IMR-90 (cell line): ENCODE results near the gene ADCY9. TPM values are rescaled to one million over a fixed set of nuclear protein-coding genes. Genes with fewer than 3 reads are reported as not detected.
A peak's percentile ranks its signal among the peaks of the same experiment; 100 is the strongest.

Experiments used
- ATAC-seq: fragments of 200-7000 bp; cut with Tn5 transposase; 2 replicates; pipeline ENCODE4 v1.9.1; 2020; ENCODE audit warnings: low read depth, mild to moderate bottlenecking, moderate library complexity
- BruUV-seq: library from RNA; stranded (reverse); fragments of 400-500 nt; replicated peaks from 2 replicates; lab custom pipeline; 2021; lab: Mats Ljungman, UMichigan
- CTCF ChIA-PET: fragments of 300-600 bp; formaldehyde crosslinking; extraction: SDS; loops from one replicate; lab custom pipeline; 2021; ENCODE audit warnings: antibody characterized with exemption; lab: Yijun Ruan, JAX
- POLR2A ChIA-PET: fragments of 300-600 bp; sonication (Branson Sonifier 250); formaldehyde crosslinking; loops from one replicate; lab custom pipeline; 2022; ENCODE audit warnings: antibody characterized with exemption; ENCODE audit not compliant: unreplicated experiment; lab: Charles Lee
- DNase-seq: peaks from one replicate; pipeline ENCODE4 v3.0.0; 2013
- H2AFZ ChIP-seq: replicated peaks from 2 replicates; pipeline ENCODE3; 2013; ENCODE audit warnings: low read length, mild to moderate bottlenecking; ENCODE audit not compliant: poor library complexity
- H2AK5ac ChIP-seq: 2 replicates; pipeline ENCODE4 v1.6.1; 2013; ENCODE audit warnings: low read depth, low read length, inconsistent platforms
- H2AK9ac ChIP-seq: replicated peaks from 2 replicates; pipeline ENCODE3; 2013; ENCODE audit warnings: mild to moderate bottlenecking, low read depth, low read length, moderate library complexity; ENCODE audit not compliant: poor library complexity
- H2BK120ac ChIP-seq: 2 replicates; pipeline ENCODE4 v1.6.1; 2013; ENCODE audit warnings: low read depth, low read length, inconsistent platforms
- H2BK15ac ChIP-seq: 3 replicates; pipeline ENCODE4 v1.6.1; 2013; ENCODE audit warnings: low read depth, low read length, inconsistent platforms
- H2BK20ac ChIP-seq: 2 replicates; pipeline ENCODE4 v1.6.1; 2013; ENCODE audit warnings: low read depth, mild to moderate bottlenecking, inconsistent platforms, low read length, moderate library complexity
- H2BK5ac ChIP-seq: 2 replicates; pipeline ENCODE4 v1.6.1; 2013; ENCODE audit warnings: mild to moderate bottlenecking, low read depth, low read length, inconsistent platforms; ENCODE audit not compliant: poor library complexity, severe bottlenecking
- H3K14ac ChIP-seq: replicated peaks from 2 replicates; pipeline ENCODE4 v1.6.1; 2013; ENCODE audit warnings: low read depth, low read length, inconsistent platforms
- H3K18ac ChIP-seq: 2 replicates; pipeline ENCODE4 v1.6.1; 2013; ENCODE audit warnings: low read depth, low read length, control low read depth
- H3K23ac ChIP-seq: 2 replicates; pipeline ENCODE4 v1.6.1; 2013; ENCODE audit warnings: low read depth, low read length, inconsistent platforms
- H3K27ac ChIP-seq: 2 replicates; pipeline ENCODE4 v1.5.1; 2013; ENCODE audit warnings: mild to moderate bottlenecking, control low read depth, low read length; ENCODE audit not compliant: insufficient read depth
- H3K27me3 ChIP-seq: 2 replicates; pipeline ENCODE4 v1.6.1; 2013; ENCODE audit warnings: low read length; ENCODE audit not compliant: control insufficient read depth, insufficient read depth
- H3K36me3 ChIP-seq: 2 replicates; pipeline ENCODE4 v1.6.1; 2013; ENCODE audit warnings: low read length, mixed read lengths; ENCODE audit not compliant: control insufficient read depth, insufficient read depth
- H3K4ac ChIP-seq: 2 replicates; pipeline ENCODE4 v1.6.1; 2013; ENCODE audit warnings: low read depth, low read length, inconsistent platforms
- H3K4me1 ChIP-seq: 2 replicates; pipeline ENCODE4 v1.6.1; 2013; ENCODE audit warnings: low read length, mixed read lengths; ENCODE audit not compliant: control insufficient read depth, insufficient read depth
- H3K4me2 ChIP-seq: 2 replicates; pipeline ENCODE4 v1.6.1; 2013; ENCODE audit warnings: low read depth, mild to moderate bottlenecking, control low read depth, low read length, moderate library complexity
- H3K4me3 ChIP-seq: 2 replicates; pipeline ENCODE4 v1.5.1; 2013; ENCODE audit warnings: low read depth, mild to moderate bottlenecking, control low read depth, low read length, moderate library complexity; ENCODE audit not compliant: insufficient read depth
- H3K56ac ChIP-seq: 2 replicates; pipeline ENCODE4 v1.6.1; 2013; ENCODE audit warnings: low read length, inconsistent platforms; ENCODE audit not compliant: insufficient read depth; ENCODE audit errors: extremely low read depth
- H3K79me1 ChIP-seq, 2 experiments: 2 replicates each; pipeline ENCODE4 v1.6.1; 2013; ENCODE audit warnings: low read length in 2 of 2, inconsistent platforms in 1 of 2, low read depth in 1 of 2
- H3K9ac ChIP-seq: 2 replicates; pipeline ENCODE4 v1.6.1; 2013; ENCODE audit warnings: low read depth, low read length, control low read depth
- H3K9me1 ChIP-seq: 2 replicates; pipeline ENCODE4 v1.6.1; 2013; ENCODE audit warnings: low read length, inconsistent platforms; ENCODE audit not compliant: insufficient read depth
- H3K9me3 ChIP-seq: 2 replicates; pipeline ENCODE4 v1.6.1; 2013; ENCODE audit warnings: low read length; ENCODE audit not compliant: control insufficient read depth, insufficient read depth
- H4K20me1 ChIP-seq: 2 replicates; pipeline ENCODE4 v1.6.1; 2013; ENCODE audit warnings: low read length, inconsistent platforms; ENCODE audit not compliant: insufficient read depth
- H4K5ac ChIP-seq: 2 replicates; pipeline ENCODE4 v1.6.1; 2013; ENCODE audit warnings: mild to moderate bottlenecking, low read depth, low read length, control low read depth
- H4K8ac ChIP-seq, 2 experiments: 2 replicates each; pipeline ENCODE4 v1.6.1; 2013; ENCODE audit warnings: low read depth in 2 of 2, low read length in 2 of 2, control low read depth in 1 of 2, inconsistent platforms in 1 of 2
- H4K91ac ChIP-seq: 2 replicates; pipeline ENCODE4 v1.6.1; 2013; ENCODE audit warnings: low read depth, low read length, inconsistent platforms; ENCODE audit not compliant: insufficient read depth
- BHLHE40 ChIP-seq: fragments of 150-350 bp; IDR thresholded peaks from 2 replicates; pipeline ENCODE4 v1.6.1; 2016; ENCODE audit warnings: mild to moderate bottlenecking, low read depth, low read length
- CEBPB ChIP-seq: IDR thresholded peaks from 2 replicates; pipeline ENCODE4 v1.6.1; 2012; ENCODE audit warnings: low read depth, low read length, improper control_type of control experiment
- CHD1 ChIP-seq: IDR thresholded peaks from 2 replicates; pipeline ENCODE4 v1.6.1; 2012; ENCODE audit warnings: low read depth, low read length, improper control_type of control experiment
- CTCF ChIP-seq: conservative IDR thresholded peaks from 2 replicates; pipeline ENCODE4 v1.5.1; 2012; ENCODE audit warnings: mild to moderate bottlenecking, low read depth, low read length, improper control_type of control experiment
- ELK1 ChIP-seq: fragments of 150-350 bp; IDR thresholded peaks from 2 replicates; pipeline ENCODE4 v1.6.1; 2016; ENCODE audit warnings: low read depth, mild to moderate bottlenecking, low read length, moderate library complexity, borderline replicate concordance
- MAZ ChIP-seq: IDR thresholded peaks from 2 replicates; pipeline ENCODE4 v1.6.1; 2012; ENCODE audit warnings: low read depth, mild to moderate bottlenecking, low read length, improper control_type of control experiment, moderate library complexity, borderline replicate concordance
- NFE2L2 ChIP-seq: fragments of 150-350 bp; IDR thresholded peaks from 2 replicates; pipeline ENCODE4 v1.6.1; 2016; ENCODE audit warnings: low read depth, mild to moderate bottlenecking, low read length
- RAD21 ChIP-seq: IDR thresholded peaks from 2 replicates; pipeline ENCODE4 v1.6.1; 2012; ENCODE audit warnings: low read length, improper control_type of control experiment
- RCOR1 ChIP-seq: IDR thresholded peaks from 2 replicates; pipeline ENCODE4 v1.6.1; 2012; ENCODE audit warnings: mild to moderate bottlenecking, low read length, improper control_type of control experiment; ENCODE audit not compliant: insufficient replicate concordance
- SMC3 ChIP-seq: fragments of 150-350 bp; IDR thresholded peaks from 2 replicates; pipeline ENCODE4 v1.6.1; 2016; ENCODE audit warnings: low read depth, mild to moderate bottlenecking, antibody characterized with exemption, low read length, moderate library complexity
- WGBS, 2 experiments: methylation state at CpG; one replicate each; pipeline versions ENCODE4 v1.1.5 to v1.1.7; 2013; ENCODE audit warnings: missing lambda C conversion rate in 2 of 2; ENCODE audit not compliant: insufficient read length in 1 of 2; ENCODE audit errors: extremely low coverage in 2 of 2; 5-methylcytosine and 5-hydroxymethylcytosine counted together
- dilution Hi-C: fragments of 300-500 bp; cut with HindIII; formaldehyde crosslinking; loops from one replicate; pipeline ENCODE4 v1.14.3; 2018; ENCODE audit warnings: low sequenced_read_pairs; ENCODE audit not compliant: unreplicated experiment
- in situ Hi-C: fragments of 300-500 bp; cut with MboI; formaldehyde crosslinking; loops from 3 replicates; pipeline ENCODE4 v1.14.3; 2019; ENCODE audit warnings: low sequenced_read_pairs, inconsistent platforms, mixed read lengths
- intact Hi-C: fragments of 100-400 bp; cut with micrococcal nuclease; formaldehyde crosslinking; loops from 2 replicates; pipeline ENCODE4 v1.10.0; 2022
- polyA plus RNA-seq, 3 experiments: library from polyadenylated mRNA; depleted of rRNA; stranded (reverse); fragments of >200 nt; gene quantifications; 2 replicates each; pipeline ENCODE4 v1.2.3, GENCODE V29; 2012; ENCODE audit warnings: low replicate concordance in 1 of 3
- total RNA-seq: library from RNA; depleted of rRNA; stranded (reverse); fragments of >200 nt; gene quantifications from 2 replicates; pipeline ENCODE4 v1.2.3, GENCODE V29; 2012

The ADCY9 gene
- total and polyA plus RNA-seq, 2 of the 4 experiments (the other 2 are of a cell fraction) = 5.4 to 12.5 TPM

- H4K5ac ChIP-seq = no peak overlapping the region
- no peak overlapping the region for H2AK9ac ChIP-seq
- H3K14ac ChIP-seq = no peak overlapping the region
- H3K79me1 ChIP-seq = peaks cover 31 to 79% of the 10 kb centered on the region in 2 experiments
- H3K9ac ChIP-seq = no peak overlapping the region
- H3K9me3 ChIP-seq = no peaks in the 10 kb centered on the region
- no peak overlapping the region for H2AFZ ChIP-seq
- CTCF ChIA-PET = no interaction called here
- H2BK120ac ChIP-seq = no peak overlapping the region
- no peak overlapping the region for H4K8ac ChIP-seq
- H3K4me2 ChIP-seq = no peak overlapping the region
- H3K9me1 ChIP-seq = peaks cover 8% of the 10 kb centered on the region
- whole genome bisulfite sequencing, 2 experiments = no CpG with 5 or more reads among the region's 11 CpGs
- TF ChIP-seq CTCF (no peak), RAD21 (no peak), SMC3 (no peak), CEBPB (no peak), MAZ (no peak), CHD1 (no peak), NFE2L2 (no peak), ELK1 (no peak), RCOR1 (no peak), BHLHE40 (no peak)
- no peak overlapping the region for H3K18ac ChIP-seq
- no peak overlapping the region for H2BK15ac ChIP-seq
- no peaks in the 10 kb centered on the region for H3K36me3 ChIP-seq
- no peak overlapping the region for H3K4ac ChIP-seq
- no peak overlapping the region for H4K91ac ChIP-seq
- H2BK5ac ChIP-seq = no peak overlapping the region
- no peak overlapping the region for H3K27ac ChIP-seq
- no peak for ATAC-seq
- H3K4me1 ChIP-seq = peaks cover 7% of the 10 kb centered on the region
- BruUV-seq = no TSS peak
- H3K4me3 ChIP-seq = no peak overlapping the region
- no peaks in the 10 kb centered on the region for H3K27me3 ChIP-seq
- H2AK5ac ChIP-seq = no peak overlapping the region
- no peak for DNase-seq
- 0 out of 2 replicates have a peak overlapping the region, but pooled peaks have one; percentile 2 for H2BK20ac ChIP-seq
- H4K20me1 ChIP-seq = no peaks in the 10 kb centered on the region
- H3K56ac ChIP-seq = no peak overlapping the region
- intact Hi-C loops = no loop called here
- dilution Hi-C loops = no loop called here
- POLR2A ChIA-PET = no interaction called here
- in situ Hi-C loops = no loop called here
- H3K23ac ChIP-seq = no peak overlapping the region
Observed at GRCh38 chr16:4042581-4042980, 73.7 kb downstream of the ADCY9 start.
